Measurements from ENCODE around the gene CDCA4.

- TF ChIP-seq CTCF (IDR thresholded peaks at IDR 0.05) (no peak), ZFX (IDR thresholded peaks at IDR 0.05; ENCODE audit: borderline replicate concordance) (no peak)
Observed at GRCh38 chr14:104996032-104996431, 24.9 kb downstream of the CDCA4 start.

All from 22Rv1 (cell line).